B cell (primary cell): ENCODE data around the gene ACIN1.

Source experiments
- EZH2 ChIP-seq: IDR thresholded peaks from 2 replicates; pipeline ENCODE4 v1.6.1; 2012; ENCODE audit warnings: borderline replicate concordance, low read depth, mild to moderate bottlenecking, moderate library complexity, low read length; ENCODE audit not compliant: insufficient read depth, poor library complexity, severe bottlenecking
- TF ChIP-seq, protein P1 (sequence below): fragments of 200-600 bp; IDR thresholded peaks from one replicate; pipeline ENCODE4 v1.8.0; 2022; ENCODE audit warnings: antibody characterized with exemption, mild to moderate bottlenecking

DNA sequence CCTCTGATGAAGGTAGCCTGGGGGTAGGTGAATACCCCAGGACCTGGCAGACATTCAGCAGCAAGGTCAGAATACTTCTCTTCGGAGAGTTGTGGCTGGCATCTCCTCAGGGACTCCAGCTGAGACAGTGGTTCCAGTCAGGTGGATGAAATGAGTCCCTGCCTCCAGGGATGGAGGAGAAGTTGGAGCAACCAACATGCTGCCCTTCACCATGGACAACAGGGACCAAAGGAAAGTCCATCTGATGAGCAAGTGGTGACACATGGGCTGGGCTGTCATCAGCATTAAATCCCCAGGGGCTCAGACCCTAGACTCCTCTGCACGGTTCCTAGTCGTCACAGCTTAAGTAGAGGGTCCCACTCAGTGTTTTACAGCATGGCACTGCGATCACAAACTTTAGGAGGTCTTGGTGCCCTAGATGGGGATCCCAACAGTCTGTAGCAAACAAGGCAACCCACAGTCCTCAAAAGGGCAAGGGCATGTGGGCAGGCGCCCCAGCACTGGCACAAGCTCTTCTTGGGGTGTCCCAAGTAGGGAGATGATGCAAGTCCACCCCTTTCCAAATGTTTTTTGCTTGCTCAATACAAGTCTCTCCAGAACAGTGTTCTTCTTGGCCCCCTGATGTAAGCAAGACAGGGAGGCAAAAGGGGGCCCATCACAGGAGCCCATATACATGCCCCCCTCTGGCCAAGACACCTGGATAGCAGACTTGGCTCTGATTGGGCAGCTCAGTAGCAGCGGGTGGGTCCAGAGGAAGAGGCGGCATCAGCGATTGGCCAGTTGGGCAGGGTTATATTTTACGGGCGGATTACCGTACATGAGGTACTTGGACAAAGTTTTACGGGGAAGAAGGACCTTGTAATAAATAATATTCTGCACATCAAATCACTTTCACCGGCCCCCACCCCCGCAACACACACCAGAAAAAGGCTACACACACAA is 26.8 kb downstream of the ACIN1 start:
- TF ChIP-seq, protein P1, sequence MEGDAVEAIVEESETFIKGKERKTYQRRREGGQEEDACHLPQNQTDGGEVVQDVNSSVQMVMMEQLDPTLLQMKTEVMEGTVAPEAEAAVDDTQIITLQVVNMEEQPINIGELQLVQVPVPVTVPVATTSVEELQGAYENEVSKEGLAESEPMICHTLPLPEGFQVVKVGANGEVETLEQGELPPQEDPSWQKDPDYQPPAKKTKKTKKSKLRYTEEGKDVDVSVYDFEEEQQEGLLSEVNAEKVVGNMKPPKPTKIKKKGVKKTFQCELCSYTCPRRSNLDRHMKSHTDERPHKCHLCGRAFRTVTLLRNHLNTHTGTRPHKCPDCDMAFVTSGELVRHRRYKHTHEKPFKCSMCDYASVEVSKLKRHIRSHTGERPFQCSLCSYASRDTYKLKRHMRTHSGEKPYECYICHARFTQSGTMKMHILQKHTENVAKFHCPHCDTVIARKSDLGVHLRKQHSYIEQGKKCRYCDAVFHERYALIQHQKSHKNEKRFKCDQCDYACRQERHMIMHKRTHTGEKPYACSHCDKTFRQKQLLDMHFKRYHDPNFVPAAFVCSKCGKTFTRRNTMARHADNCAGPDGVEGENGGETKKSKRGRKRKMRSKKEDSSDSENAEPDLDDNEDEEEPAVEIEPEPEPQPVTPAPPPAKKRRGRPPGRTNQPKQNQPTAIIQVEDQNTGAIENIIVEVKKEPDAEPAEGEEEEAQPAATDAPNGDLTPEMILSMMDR: no peak
- no peak for TF ChIP-seq EZH2
